Ectodermal cell (in vitro differentiated cells): ENCODE data around the gene NDUFA1.
"Not testable (repeated sequence)": the region's sequence is repeated elsewhere in the genome, so short reads cannot be mapped to it uniquely, and the experiment has no call there.

Experiments used
- H3K27ac ChIP-seq: 2 replicates; pipeline ENCODE4 v1.7.0; 2013; ENCODE audit warnings: mild to moderate bottlenecking, low read depth, low read length; ENCODE audit not compliant: insufficient read depth, poor library complexity, severe bottlenecking
- H3K27me3 ChIP-seq: 2 replicates; pipeline ENCODE4 v1.7.0; 2013; ENCODE audit warnings: mild to moderate bottlenecking, low read length; ENCODE audit not compliant: insufficient read depth, control insufficient read depth, poor library complexity, severe bottlenecking
- H3K36me3 ChIP-seq: one replicate; pipeline ENCODE4 v1.7.0; 2013; ENCODE audit warnings: low read length; ENCODE audit not compliant: control insufficient read depth, insufficient read depth
- H3K4me1 ChIP-seq: one replicate; pipeline ENCODE4 v1.7.0; 2013; ENCODE audit warnings: low read length; ENCODE audit not compliant: control insufficient read depth, insufficient read depth
- H3K4me3 ChIP-seq: 2 replicates; pipeline ENCODE4 v1.7.0; 2013; ENCODE audit warnings: low read depth, low read length, control low read depth; ENCODE audit not compliant: insufficient read depth
- H3K9me3 ChIP-seq: 2 replicates; pipeline ENCODE4 v1.7.0; 2013; ENCODE audit warnings: mild to moderate bottlenecking, low read length, moderate library complexity; ENCODE audit not compliant: control insufficient read depth
- WGBS, 2 experiments: methylation state at CpG; one replicate each; pipeline ENCODE4 v1.1.7; 2013; ENCODE audit warnings: missing lambda C conversion rate in 2 of 2; 5-methylcytosine and 5-hydroxymethylcytosine counted together

Gene NDUFA1

DNA sequence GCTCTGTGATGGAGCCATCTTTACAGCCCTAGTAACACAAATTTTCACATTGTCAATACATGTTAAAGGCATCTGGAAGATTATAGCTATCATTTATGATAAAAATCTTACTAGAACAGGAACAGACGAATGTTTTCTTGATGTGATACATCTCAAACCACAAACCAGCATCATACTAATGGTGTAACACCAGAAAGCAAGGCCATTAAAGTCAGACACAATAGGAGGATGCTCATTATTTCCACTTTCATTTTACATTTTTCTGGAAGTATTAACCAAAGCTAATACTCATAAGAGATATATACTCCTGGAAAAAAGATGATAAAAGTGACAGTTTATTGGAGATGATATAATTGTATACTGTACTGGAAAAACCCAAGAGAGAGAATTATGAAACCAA is 29.3 kb downstream of the NDUFA1 start:
- 71% methylated on average over 1 of the region's 1 CpG; no CpG with 5 or more reads in 1 of the 2 experiments for WGBS, 2 experiments

DNA sequence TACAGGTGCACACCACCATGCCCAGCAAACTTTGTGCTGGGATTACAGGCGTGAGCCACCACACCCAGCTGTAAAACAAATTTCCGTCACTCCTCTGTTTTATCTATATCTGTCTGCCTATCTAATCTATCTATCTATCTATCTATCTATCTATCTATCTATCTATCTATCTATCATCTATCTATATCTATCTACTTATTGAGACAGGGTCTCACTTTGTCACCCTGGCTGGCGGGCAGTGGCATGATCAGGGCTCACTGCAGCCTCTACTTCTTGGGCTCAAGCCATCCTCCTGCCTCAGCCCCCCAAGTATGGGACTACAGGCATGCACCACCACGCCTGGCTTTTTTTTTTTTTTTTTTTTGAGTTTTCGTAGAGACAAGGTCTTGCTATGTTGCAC is 44.7 kb downstream of the NDUFA1 start:
- Histone ChIP-seq H3K36me3 (no peaks in the 10 kb centered on the region), H3K4me1 (no peaks in the 10 kb centered on the region), H3K4me3 (no peak overlapping the region), H3K27ac (no peak overlapping the region), H3K9me3 (no peaks in the 10 kb centered on the region), H3K27me3 (no peaks in the 10 kb centered on the region)
- WGBS, 2 experiments = 85 to 94% methylated on average over 3 to 5 of the region's 5 CpGs

More for the DNA sequence above, 29.3 kb downstream of the NDUFA1 start:
- Histone ChIP-seq H3K9me3 (no peaks in the 10 kb centered on the region), H3K4me1 (no peaks in the 10 kb centered on the region), H3K36me3 (no peaks in the 10 kb centered on the region), H3K27ac (no peak overlapping the region), H3K4me3 (no peak overlapping the region), H3K27me3 (no peaks in the 10 kb centered on the region)

DNA sequence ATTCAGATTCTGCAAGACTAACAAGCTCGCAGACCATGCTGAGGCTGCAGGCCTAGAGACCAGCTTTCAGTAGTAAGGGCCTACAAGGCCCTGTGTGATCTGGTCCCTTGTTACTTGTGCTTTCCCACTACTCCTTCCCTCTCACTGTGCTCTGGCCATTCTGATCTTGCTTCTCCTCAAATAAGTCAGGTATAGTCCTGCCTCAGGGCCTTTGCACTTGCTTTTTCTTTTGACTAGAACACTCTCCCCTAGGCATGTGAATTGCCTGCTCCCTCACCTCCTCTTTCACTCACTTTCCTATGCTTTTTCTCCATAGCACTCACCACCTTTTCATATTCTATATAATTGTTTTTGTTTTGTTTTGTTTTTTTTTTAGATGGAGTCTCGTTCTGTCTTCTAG is 46.2 kb downstream of the NDUFA1 start:
- no peak overlapping the region for H3K27ac ChIP-seq
- no peaks in the 10 kb centered on the region for H3K27me3 ChIP-seq
- no peaks in the 10 kb centered on the region for H3K36me3 ChIP-seq
- no peaks in the 10 kb centered on the region for H3K9me3 ChIP-seq
- no peaks in the 10 kb centered on the region for H3K4me1 ChIP-seq
- 93 to 94% methylated on average over 2 of the region's 2 CpGs for WGBS, 2 experiments
- no peak overlapping the region for H3K4me3 ChIP-seq

DNA sequence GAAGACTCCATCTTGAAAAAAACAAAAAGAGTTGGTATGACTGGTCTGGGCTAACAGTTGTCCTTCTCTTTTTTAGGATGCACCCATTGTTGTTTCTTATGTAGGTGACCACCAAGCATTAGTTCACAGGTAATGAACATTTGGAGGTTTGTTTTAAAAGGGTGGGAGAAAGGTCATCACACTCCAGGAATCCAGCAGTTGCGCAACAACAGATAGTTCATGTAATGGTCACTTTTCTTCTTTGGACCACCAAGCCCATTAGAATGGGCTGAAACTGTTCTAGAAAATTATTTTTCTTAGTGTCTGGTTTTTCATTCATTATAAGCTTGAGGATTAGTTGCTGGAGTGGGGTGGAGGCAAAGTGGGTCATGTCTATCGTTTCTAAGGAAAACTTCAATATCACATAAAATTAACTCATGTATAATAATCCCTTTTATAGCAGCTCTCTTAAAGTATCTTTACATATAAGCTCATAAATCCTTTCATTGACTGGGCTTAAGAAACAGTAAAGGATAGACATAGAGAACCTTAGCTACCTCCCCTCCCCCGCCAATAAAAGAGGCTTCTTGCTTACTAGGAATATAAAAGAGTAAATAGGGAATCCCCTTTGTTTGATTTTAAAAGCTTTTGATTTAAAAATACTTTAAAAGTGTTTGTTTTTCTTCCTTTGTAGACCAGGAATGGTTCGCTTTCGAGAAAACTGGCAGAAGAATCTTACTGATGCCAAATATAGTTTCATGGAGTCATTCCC is 48.4 kb downstream of the NDUFA1 start:
- WGBS, 2 experiments = 88 to 100% methylated on average over 1 to 3 of the region's 5 CpGs
- no peak overlapping the region for H3K4me3 ChIP-seq
- no peaks in the 10 kb centered on the region for H3K4me1 ChIP-seq
- no peak overlapping the region for H3K27ac ChIP-seq
- no peaks in the 10 kb centered on the region for H3K9me3 ChIP-seq
- H3K36me3 ChIP-seq = no peaks in the 10 kb centered on the region
- H3K27me3 ChIP-seq = no peaks in the 10 kb centered on the region

DNA sequence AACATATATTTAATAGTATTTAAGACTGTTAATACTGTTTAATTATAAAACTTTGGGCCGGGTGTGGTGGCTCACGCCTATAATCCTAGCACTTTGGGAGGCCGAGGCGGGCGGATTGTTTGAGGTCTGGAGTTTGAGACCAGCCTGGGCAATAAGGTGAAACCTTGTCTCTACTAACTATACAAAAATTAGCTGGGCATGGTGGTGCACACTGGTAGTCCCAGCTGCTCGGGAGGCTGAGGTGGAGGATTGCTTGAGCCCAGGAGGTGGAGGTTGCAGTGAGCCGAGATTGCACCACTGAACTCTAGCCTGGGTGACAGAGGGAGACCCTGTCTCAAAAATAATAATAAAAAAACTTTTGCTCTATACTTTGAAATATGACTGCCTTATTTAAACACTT is 50.8 kb downstream of the NDUFA1 start:
- not testable (repeated sequence) for H3K4me3 ChIP-seq, H3K4me1 ChIP-seq

More for the DNA sequence above, 50.8 kb downstream of the NDUFA1 start:
- not testable (repeated sequence) for H3K36me3 ChIP-seq, H3K27ac ChIP-seq, H3K9me3 ChIP-seq, H3K27me3 ChIP-seq
- 93 to 96% methylated on average over 4 to 7 of the region's 7 CpGs for WGBS, 2 experiments
